GM23338 (cell line): ENCODE results near the gene SOX10.

Experiments
- CREB1 ChIP-seq: fragments of 250-450 bp; sonication (Bioruptor Pico); IDR thresholded peaks from 2 replicates; pipeline ENCODE4 v1.5.0; 2020; ENCODE audit warnings: low read depth, mild to moderate bottlenecking, moderate library complexity
- CTCF ChIP-seq, 2 experiments: fragments of 200-600 bp in 1 of 2; sonication (generic) in 1 of 2; conservative IDR thresholded peaks; 2 replicates each; pipeline versions ENCODE4 v1.5.1 to v1.6.1; 2016 to 2017; ENCODE audit warnings: antibody characterized with exemption in 2 of 2, low read depth in 2 of 2, mild to moderate bottlenecking in 2 of 2, moderate library complexity in 1 of 2
- ETS1 ChIP-seq: IDR thresholded peaks from 2 replicates; pipeline ENCODE4 v1.6.1; 2016; ENCODE audit warnings: antibody characterized with exemption
- EZH2 ChIP-seq: fragments of 200-600 bp; sonication (generic); IDR thresholded peaks from one replicate; pipeline ENCODE4 v1.8.0; 2017; ENCODE audit warnings: antibody characterized with exemption, mild to moderate bottlenecking, low read depth; ENCODE audit not compliant: unreplicated experiment
- EZH2phosphoT487 ChIP-seq: fragments of 200-600 bp; sonication (generic); IDR thresholded peaks from one replicate; pipeline ENCODE4 v1.8.1; 2018; ENCODE audit warnings: antibody characterized with exemption; ENCODE audit not compliant: unreplicated experiment
- JUNB ChIP-seq: IDR thresholded peaks from one replicate; pipeline ENCODE4 v1.6.1; 2016; ENCODE audit warnings: antibody characterized with exemption; ENCODE audit not compliant: unreplicated experiment
- NANOG ChIP-seq: IDR thresholded peaks from 2 replicates; pipeline ENCODE4 v1.6.1; 2016; ENCODE audit warnings: antibody characterized with exemption, borderline replicate concordance
- POLR2AphosphoS5 ChIP-seq: IDR thresholded peaks from 2 replicates; pipeline ENCODE4 v1.6.1; 2016; ENCODE audit warnings: antibody characterized with exemption, low read depth
- REST ChIP-seq: IDR thresholded peaks from one replicate; pipeline ENCODE4 v1.6.1; 2018; ENCODE audit warnings: antibody characterized with exemption; ENCODE audit not compliant: unreplicated experiment
- ZNF114 ChIP-seq: fragments of 250-450 bp; sonication (Bioruptor Pico); IDR thresholded peaks from 2 replicates; pipeline ENCODE4 v1.5.0; 2020; ENCODE audit warnings: mild to moderate bottlenecking, moderate library complexity
- ZNF331 ChIP-seq: fragments of 250-450 bp; sonication (Bioruptor Pico); IDR thresholded peaks from 2 replicates; pipeline ENCODE4 v1.5.0; 2020; ENCODE audit warnings: low read depth, mild to moderate bottlenecking, moderate library complexity
- TF ChIP-seq, protein P1 (sequence below): fragments of 250-450 bp; sonication (Bioruptor Pico); IDR thresholded peaks from 2 replicates; pipeline ENCODE4 v1.5.0; 2020; ENCODE audit warnings: mild to moderate bottlenecking, moderate library complexity

DNA sequence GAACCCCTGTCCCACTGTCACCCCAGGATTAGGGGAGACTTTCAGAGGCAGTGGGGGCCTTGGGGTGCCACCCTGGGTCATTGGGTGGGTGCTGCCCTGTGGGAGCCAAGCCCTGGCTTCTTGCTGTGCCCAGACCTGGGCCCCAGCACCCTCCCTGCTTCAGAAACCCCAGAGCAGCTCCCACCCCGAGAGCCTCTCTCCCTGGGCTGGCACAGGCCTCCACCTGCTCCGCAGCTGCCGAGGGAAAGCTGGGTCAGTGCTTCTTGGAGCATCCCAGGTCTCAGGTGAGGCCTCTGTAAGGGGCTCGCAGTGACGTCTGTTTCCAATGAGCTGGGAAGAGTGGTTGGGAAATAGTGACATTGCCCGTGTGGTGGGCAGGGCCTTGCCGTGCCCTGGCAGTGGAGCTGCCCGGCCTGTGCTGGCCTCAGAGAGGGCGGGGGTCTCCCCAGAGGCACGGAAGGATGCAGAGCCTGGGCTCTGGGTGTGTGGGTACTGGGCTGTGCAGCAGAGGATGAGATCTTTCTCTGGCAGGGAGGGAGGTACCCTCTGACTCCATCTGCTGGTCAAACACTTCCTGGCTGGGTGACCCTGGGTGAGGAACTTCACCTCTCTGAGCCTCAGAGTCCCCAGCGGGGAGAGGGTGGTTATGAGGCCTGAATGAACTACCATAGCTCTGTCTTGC lies 53.9 kb downstream of the SOX10 start:
- TF ChIP-seq EZH2 (no peak), POLR2AphosphoS5 (no peak), CTCF (conservative IDR thresholded peaks at IDR 0.05; ENCODE audit: low read depth in 2 of 2) (peak; percentile 38 to 69), REST (no peak), ETS1 (no peak), EZH2phosphoT487 (no peak), JUNB (no peak), CREB1 (CRISPR knock-in tag) (no peak), ZNF114 (no peak), NANOG (no peak), ZNF331 (CRISPR knock-in tag) (no peak)
- TF ChIP-seq, protein P1, sequence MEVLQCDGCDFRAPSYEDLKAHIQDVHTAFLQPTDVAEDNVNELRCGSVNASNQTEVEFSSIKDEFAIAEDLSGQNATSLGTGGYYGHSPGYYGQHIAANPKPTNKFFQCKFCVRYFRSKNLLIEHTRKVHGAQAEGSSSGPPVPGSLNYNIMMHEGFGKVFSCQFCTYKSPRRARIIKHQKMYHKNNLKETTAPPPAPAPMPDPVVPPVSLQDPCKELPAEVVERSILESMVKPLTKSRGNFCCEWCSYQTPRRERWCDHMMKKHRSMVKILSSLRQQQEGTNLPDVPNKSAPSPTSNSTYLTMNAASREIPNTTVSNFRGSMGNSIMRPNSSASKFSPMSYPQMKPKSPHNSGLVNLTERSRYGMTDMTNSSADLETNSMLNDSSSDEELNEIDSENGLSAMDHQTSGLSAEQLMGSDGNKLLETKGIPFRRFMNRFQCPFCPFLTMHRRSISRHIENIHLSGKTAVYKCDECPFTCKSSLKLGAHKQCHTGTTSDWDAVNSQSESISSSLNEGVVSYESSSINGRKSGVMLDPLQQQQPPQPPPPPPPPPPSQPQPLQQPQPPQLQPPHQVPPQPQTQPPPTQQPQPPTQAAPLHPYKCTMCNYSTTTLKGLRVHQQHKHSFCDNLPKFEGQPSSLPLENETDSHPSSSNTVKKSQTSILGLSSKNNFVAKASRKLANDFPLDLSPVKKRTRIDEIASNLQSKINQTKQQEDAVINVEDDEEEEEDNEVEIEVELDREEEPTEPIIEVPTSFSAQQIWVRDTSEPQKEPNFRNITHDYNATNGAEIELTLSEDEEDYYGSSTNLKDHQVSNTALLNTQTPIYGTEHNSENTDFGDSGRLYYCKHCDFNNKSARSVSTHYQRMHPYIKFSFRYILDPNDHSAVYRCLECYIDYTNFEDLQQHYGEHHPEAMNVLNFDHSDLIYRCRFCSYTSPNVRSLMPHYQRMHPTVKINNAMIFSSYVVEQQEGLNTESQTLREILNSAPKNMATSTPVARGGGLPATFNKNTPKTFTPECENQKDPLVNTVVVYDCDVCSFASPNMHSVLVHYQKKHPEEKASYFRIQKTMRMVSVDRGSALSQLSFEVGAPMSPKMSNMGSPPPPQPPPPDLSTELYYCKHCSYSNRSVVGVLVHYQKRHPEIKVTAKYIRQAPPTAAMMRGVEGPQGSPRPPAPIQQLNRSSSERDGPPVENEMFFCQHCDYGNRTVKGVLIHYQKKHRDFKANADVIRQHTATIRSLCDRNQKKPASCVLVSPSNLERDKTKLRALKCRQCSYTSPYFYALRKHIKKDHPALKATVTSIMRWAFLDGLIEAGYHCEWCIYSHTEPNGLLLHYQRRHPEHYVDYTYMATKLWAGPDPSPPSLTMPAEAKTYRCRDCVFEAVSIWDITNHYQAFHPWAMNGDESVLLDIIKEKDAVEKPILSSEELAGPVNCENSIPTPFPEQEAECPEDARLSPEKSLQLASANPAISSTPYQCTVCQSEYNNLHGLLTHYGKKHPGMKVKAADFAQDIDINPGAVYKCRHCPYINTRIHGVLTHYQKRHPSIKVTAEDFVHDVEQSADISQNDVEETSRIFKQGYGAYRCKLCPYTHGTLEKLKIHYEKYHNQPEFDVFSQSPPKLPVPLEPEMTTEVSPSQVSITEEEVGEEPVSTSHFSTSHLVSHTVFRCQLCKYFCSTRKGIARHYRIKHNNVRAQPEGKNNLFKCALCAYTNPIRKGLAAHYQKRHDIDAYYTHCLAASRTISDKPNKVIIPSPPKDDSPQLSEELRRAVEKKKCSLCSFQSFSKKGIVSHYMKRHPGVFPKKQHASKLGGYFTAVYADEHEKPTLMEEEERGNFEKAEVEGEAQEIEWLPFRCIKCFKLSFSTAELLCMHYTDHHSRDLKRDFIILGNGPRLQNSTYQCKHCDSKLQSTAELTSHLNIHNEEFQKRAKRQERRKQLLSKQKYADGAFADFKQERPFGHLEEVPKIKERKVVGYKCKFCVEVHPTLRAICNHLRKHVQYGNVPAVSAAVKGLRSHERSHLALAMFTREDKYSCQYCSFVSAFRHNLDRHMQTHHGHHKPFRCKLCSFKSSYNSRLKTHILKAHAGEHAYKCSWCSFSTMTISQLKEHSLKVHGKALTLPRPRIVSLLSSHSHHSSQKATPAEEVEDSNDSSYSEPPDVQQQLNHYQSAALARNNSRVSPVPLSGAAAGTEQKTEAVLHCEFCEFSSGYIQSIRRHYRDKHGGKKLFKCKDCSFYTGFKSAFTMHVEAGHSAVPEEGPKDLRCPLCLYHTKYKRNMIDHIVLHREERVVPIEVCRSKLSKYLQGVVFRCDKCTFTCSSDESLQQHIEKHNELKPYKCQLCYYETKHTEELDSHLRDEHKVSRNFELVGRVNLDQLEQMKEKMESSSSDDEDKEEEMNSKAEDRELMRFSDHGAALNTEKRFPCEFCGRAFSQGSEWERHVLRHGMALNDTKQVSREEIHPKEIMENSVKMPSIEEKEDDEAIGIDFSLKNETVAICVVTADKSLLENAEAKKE (CRISPR knock-in tag), result no peak
